Measurements from ENCODE around the gene ADAP2. TPM values are rescaled to one million over a fixed set of nuclear protein-coding genes. Genes with fewer than 3 reads are reported as not detected.

ADAP2 gene
- total RNA-seq, 1 experiment from 2014 or later: 0.76 TPM

DNA sequence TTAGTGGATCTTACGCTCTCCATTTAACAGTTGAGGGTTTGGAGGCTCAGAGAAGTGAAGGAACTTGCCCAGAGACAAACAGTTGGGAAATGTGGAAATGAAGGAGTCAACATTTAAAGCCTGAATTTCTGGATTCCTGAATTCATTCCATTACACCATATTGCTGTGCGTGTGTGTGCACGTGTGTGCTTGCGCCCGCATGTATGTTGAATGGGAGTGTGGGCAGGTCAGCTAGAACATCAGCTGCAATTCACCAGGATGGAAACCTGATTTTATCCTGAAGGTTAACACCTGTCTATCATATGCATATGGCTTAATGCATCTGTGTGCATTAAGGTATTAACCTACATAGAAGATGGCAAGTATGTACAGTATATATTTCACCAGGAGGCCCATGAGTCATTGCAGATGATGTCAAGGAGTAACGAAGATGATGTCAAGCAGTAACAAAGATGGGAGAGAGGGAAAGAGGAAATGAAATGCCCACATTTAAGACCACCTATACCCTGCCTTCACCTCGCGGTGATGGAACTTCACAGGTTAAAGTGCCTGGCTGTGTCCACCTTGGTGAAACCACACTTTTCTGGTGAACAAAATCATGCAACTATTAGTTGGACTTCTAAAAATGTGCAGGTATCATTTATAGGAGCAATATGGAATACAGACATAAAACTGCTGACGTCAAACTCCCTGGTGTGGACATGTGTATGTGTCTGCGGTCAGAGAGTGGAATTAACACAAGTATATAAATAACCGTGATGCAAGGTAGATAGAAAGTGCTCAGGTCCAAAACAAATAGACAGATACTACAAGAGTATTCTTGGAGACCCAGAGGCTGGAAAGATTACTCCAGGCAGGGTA is 832 bp upstream of the ADAP2 start:
- DNase-seq: no peak
- no TSS peak for BruUV-seq (replicated peaks)
- Histone ChIP-seq H3K79me2 (ENCODE audit: low read depth) (no peaks in the 10 kb centered on the region), H3K9me3 (ENCODE audit: insufficient read depth, low read depth) (no peaks in the 10 kb centered on the region), H2AFZ (no peak overlapping the region), H3K4me2 (peak overlapping the region; percentile 69), H3K27me3 (ENCODE audit: insufficient read depth, low read depth) (peaks cover 37% of the 10 kb centered on the region), H4K20me1 (ENCODE audit: insufficient read depth) (0 out of 2 replicates have a peak, but pooled peaks cover 3% of the 10 kb centered on the region), H3K4me1 (replicated peaks; ENCODE audit: insufficient read depth) (no peaks in the 10 kb centered on the region), H3K36me3 (ENCODE audit: low read depth) (no peaks in the 10 kb centered on the region), H3K27ac (no peak overlapping the region), H3K9me2 (ENCODE audit: insufficient read depth) (no peaks in the 10 kb centered on the region), H3F3A (ENCODE audit: insufficient read depth, low read depth) (no peaks in the 10 kb centered on the region), H3K4me3 (no peak overlapping the region; the same call in 1 of the 2 replicates)
- CTCF ChIA-PET: no interaction called here
- POLR2A ChIA-PET (ENCODE audit: unreplicated experiment): no interaction called here
- intact Hi-C loops (cut with micrococcal nuclease; ENCODE audit: unreplicated experiment): loop anchor here (5.0 kb wide), 1 partner anchor 51 kb away; the partner anchor contains the start of gene RNF135
- no peak for TF ChIP-seq EZH2 (IDR thresholded peaks at IDR 0.05; ENCODE audit: low read depth)
- TF ChIP-seq, protein P1, sequence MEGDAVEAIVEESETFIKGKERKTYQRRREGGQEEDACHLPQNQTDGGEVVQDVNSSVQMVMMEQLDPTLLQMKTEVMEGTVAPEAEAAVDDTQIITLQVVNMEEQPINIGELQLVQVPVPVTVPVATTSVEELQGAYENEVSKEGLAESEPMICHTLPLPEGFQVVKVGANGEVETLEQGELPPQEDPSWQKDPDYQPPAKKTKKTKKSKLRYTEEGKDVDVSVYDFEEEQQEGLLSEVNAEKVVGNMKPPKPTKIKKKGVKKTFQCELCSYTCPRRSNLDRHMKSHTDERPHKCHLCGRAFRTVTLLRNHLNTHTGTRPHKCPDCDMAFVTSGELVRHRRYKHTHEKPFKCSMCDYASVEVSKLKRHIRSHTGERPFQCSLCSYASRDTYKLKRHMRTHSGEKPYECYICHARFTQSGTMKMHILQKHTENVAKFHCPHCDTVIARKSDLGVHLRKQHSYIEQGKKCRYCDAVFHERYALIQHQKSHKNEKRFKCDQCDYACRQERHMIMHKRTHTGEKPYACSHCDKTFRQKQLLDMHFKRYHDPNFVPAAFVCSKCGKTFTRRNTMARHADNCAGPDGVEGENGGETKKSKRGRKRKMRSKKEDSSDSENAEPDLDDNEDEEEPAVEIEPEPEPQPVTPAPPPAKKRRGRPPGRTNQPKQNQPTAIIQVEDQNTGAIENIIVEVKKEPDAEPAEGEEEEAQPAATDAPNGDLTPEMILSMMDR (conservative IDR thresholded peaks at IDR 0.05): no peak

DNA sequence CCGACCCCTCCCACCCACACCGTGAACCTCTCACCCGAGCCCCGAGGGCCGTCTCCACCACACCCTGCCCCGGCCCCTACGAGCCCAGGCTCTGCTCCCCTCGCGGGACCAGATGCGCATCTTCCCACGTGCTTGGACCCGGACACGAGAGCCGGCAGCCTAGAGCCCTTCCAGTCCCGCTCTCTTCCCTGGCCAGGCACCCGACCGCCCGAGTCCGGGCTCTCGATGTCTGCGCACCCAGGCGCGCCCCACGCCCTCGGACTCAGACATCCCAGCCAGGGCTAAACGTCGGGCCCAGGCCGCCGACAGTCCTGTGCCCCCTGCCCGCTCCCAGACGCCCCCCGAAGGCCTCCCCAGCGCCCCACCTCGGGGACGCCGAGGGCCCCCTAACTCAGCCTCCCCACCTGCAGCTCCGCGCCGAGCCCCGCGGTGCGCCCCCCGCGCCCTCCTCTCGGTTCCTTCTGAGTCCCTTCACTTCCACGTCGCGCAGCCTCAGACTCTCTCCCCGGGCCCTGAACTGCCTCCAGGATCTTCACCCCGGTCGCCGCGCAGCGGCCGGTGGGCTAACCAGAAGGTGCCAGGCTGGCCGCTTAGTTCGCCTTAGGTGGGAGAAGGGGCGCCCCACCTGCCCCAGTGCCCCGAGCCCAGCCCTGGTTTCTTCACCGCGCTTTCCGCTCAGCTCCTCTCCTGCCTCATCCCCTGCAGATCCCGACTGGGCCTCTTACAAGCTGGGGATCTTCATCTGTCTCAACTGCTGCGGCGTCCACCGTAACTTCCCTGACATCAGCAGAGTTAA is 688 bp downstream of the ADAP2 start:
- ChIA-PET POLR2A (ENCODE audit: unreplicated experiment) (no interaction called here), CTCF (no interaction called here)
- H3K79me2 ChIP-seq (ENCODE audit: low read depth): no peaks in the 10 kb centered on the region
- DNase-seq: no peak
- TF ChIP-seq EZH2 (IDR thresholded peaks at IDR 0.05; ENCODE audit: low read depth): no peak
- TF ChIP-seq, protein P1 (conservative IDR thresholded peaks at IDR 0.05): no peak
- H3K4me2 ChIP-seq: peak overlapping the region; percentile 69
- no peak overlapping the region for H3K27ac ChIP-seq
- intact Hi-C loops (cut with micrococcal nuclease; ENCODE audit: unreplicated experiment): loop anchor here (5.0 kb wide), 1 partner anchor 50 kb away; the partner anchor contains the start of gene RNF135
- H3K9me2 ChIP-seq (ENCODE audit: insufficient read depth): no peaks in the 10 kb centered on the region
- no peak overlapping the region for H2AFZ ChIP-seq
- peaks cover 37% of the 10 kb centered on the region for H3K27me3 ChIP-seq (ENCODE audit: insufficient read depth, low read depth)
- 0 out of 2 replicates have a peak, but pooled peaks cover 3% of the 10 kb centered on the region for H4K20me1 ChIP-seq (ENCODE audit: insufficient read depth)
- no peak overlapping the region; the same call in 1 of the 2 replicates for H3K4me3 ChIP-seq
- H3K36me3 ChIP-seq (ENCODE audit: low read depth): no peaks in the 10 kb centered on the region
- H3K9me3 ChIP-seq (ENCODE audit: insufficient read depth, low read depth): no peaks in the 10 kb centered on the region
- H3K4me1 ChIP-seq (replicated peaks; ENCODE audit: insufficient read depth): no peaks in the 10 kb centered on the region
- H3F3A ChIP-seq (ENCODE audit: insufficient read depth, low read depth): no peaks in the 10 kb centered on the region
- no TSS peak for BruUV-seq (replicated peaks)

DNA sequence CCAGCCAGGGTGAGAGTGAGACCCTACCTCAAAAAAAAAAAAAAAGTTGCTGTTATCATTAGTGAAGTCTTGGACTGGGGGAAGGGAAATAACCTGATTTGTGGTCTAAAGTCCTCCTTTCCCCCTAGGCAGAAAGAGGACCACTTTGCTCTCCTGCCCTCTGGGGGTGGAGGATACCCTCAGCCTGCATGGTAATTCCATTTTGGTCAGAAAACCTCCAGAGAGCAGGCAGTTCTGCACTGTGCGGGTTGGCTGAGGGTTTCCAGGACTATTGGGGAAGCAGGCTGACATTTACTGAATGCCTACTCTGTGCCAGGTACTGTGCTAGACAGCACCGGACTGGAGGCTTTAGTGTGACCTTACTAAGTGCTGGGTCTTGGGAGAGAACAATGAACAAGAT is 2.6 kb downstream of the ADAP2 start:
- no peaks in the 10 kb centered on the region for H3K9me3 ChIP-seq (ENCODE audit: insufficient read depth, low read depth)
- intact Hi-C loops (cut with micrococcal nuclease; ENCODE audit: unreplicated experiment): loop anchor here (5.0 kb wide), 1 partner anchor 48 kb away; the partner anchor contains the start of gene RNF135
- ChIA-PET CTCF (interaction anchor here (0.5 kb wide), 1 partner anchor 838 kb away, joined by 3 read pairs; no protein-coding TSS in a partner anchor), POLR2A (ENCODE audit: unreplicated experiment) (no interaction called here)
- no peaks in the 10 kb centered on the region for H3K79me2 ChIP-seq (ENCODE audit: low read depth)
- H3K36me3 ChIP-seq (ENCODE audit: low read depth): no peaks in the 10 kb centered on the region
- BruUV-seq (replicated peaks): no TSS peak
- no peak overlapping the region for H3K27ac ChIP-seq
- no peak overlapping the region for H3K4me2 ChIP-seq
- no peaks in the 10 kb centered on the region for H3F3A ChIP-seq (ENCODE audit: insufficient read depth, low read depth)
- no peak for DNase-seq
- no peak overlapping the region for H2AFZ ChIP-seq
- no peaks in the 10 kb centered on the region for H3K4me1 ChIP-seq (replicated peaks; ENCODE audit: insufficient read depth)
- H3K27me3 ChIP-seq (ENCODE audit: insufficient read depth, low read depth): peaks cover 37% of the 10 kb centered on the region
- H3K4me3 ChIP-seq: no peak overlapping the region
- H4K20me1 ChIP-seq (ENCODE audit: insufficient read depth): 0 out of 2 replicates have a peak, but pooled peaks cover 3% of the 10 kb centered on the region
- H3K9me2 ChIP-seq (ENCODE audit: insufficient read depth): no peaks in the 10 kb centered on the region
- TF ChIP-seq, protein P1 (conservative IDR thresholded peaks at IDR 0.05): no peak
- TF ChIP-seq EZH2 (IDR thresholded peaks at IDR 0.05; ENCODE audit: low read depth): no peak

Data from PC-9 (cell line).